ENCODE measurements around the gene PLA2G5.

DNA sequence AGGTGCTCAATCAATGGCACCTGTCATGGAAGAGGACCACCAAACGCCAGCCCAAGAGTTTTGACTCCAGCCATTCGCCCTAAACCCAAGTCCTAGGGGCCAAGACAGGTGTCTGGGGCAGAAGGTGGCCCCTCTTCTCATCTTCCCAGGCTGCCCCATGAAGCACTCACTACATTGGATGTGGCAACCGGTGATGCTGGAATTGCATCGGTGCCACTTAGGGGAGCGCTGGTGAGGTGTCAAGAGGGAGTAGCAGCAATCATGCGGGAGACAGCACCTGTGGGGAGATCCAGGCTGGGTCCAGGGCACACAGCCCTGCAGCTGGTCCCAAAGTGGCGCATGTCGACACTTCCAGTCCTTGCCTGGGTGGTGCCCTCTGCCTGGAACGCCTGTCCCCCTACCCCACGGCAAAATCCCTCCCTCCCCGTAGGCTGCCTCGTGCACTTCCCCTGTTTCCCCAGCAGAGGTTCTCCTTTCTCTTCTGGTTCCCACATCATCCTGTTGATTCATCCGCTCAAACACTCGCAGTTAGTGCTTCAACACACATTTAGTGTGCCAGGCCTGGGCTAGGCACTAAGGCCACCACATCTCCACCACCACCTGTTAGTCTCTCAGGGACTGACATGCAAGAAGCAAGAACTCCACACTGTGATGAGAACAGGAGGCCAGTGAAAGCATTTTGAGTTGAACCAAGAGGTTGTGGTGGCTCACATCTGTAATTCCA lies 30.8 kb downstream of the PLA2G5 start:
- TF ChIP-seq, protein P1, sequence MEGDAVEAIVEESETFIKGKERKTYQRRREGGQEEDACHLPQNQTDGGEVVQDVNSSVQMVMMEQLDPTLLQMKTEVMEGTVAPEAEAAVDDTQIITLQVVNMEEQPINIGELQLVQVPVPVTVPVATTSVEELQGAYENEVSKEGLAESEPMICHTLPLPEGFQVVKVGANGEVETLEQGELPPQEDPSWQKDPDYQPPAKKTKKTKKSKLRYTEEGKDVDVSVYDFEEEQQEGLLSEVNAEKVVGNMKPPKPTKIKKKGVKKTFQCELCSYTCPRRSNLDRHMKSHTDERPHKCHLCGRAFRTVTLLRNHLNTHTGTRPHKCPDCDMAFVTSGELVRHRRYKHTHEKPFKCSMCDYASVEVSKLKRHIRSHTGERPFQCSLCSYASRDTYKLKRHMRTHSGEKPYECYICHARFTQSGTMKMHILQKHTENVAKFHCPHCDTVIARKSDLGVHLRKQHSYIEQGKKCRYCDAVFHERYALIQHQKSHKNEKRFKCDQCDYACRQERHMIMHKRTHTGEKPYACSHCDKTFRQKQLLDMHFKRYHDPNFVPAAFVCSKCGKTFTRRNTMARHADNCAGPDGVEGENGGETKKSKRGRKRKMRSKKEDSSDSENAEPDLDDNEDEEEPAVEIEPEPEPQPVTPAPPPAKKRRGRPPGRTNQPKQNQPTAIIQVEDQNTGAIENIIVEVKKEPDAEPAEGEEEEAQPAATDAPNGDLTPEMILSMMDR (IDR thresholded peaks at IDR 0.05) = peak in 6 of 7 experiments; percentile 11 to 65 (median 46)
- no peak for TF ChIP-seq POLR2A (IDR thresholded peaks at IDR 0.05)

All from body of pancreas (tissue), 4 donors.